Sigmoid colon (tissue), 4 donors: ENCODE measurements around the gene MOG.

Experiments
- EP300 ChIP-seq, 4 donors: sonication (generic); formaldehyde crosslinking; IDR thresholded peaks; one replicate each; pipeline ENCODE4 v1.6.1; 2017; ENCODE audit warnings: antibody characterized with exemption in 4 of 4
- POLR2AphosphoS5 ChIP-seq, 4 donors: sonication (generic); formaldehyde crosslinking; IDR thresholded peaks; one replicate each; pipeline ENCODE4 v1.6.1; 2017; ENCODE audit warnings: antibody characterized with exemption in 4 of 4
- TF ChIP-seq, protein P1 (sequence below), 4 experiments: fragments of 450-650 bp in 3 of 4; fragments of 200-600 bp in 1 of 4; IDR thresholded peaks; one replicate each; pipeline ENCODE4 v1.5.1; 2016 to 2019; ENCODE audit warnings: antibody characterized with exemption in 4 of 4, mild to moderate bottlenecking in 3 of 4, moderate library complexity in 2 of 4

DNA sequence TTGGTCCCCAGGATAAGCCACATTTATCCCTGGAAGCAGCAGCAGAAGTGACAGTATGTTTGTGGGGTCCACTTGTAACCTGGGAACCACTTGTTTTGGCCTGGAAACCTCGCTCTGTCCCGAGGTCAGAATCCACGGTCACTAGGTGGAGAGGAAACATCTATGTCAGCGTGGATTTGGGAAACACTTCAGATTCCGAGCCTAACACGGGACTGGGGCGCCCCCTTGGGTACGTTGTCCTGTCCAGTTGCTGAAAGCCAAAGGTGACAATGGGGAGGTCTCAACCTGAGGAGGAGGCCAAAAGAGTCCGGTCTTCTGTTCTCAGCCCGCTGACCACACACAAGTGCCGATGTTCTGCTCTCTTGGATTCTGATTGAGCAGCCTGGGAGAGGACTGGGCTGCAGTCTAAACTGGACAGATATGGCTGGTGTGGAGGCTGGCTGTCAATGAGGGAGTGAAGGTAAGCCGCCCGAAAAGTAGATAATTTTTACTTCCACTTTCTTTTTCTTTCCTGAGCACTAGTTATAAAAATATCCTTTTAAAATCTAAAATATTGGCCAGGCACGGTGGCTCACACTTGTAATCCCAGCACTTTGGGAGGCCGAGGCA, 28.9 kb downstream of the MOG start:
- TF ChIP-seq, protein P1, sequence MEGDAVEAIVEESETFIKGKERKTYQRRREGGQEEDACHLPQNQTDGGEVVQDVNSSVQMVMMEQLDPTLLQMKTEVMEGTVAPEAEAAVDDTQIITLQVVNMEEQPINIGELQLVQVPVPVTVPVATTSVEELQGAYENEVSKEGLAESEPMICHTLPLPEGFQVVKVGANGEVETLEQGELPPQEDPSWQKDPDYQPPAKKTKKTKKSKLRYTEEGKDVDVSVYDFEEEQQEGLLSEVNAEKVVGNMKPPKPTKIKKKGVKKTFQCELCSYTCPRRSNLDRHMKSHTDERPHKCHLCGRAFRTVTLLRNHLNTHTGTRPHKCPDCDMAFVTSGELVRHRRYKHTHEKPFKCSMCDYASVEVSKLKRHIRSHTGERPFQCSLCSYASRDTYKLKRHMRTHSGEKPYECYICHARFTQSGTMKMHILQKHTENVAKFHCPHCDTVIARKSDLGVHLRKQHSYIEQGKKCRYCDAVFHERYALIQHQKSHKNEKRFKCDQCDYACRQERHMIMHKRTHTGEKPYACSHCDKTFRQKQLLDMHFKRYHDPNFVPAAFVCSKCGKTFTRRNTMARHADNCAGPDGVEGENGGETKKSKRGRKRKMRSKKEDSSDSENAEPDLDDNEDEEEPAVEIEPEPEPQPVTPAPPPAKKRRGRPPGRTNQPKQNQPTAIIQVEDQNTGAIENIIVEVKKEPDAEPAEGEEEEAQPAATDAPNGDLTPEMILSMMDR (IDR thresholded peaks at IDR 0.05), result no peak
- TF ChIP-seq EP300 (IDR thresholded peaks at IDR 0.05), result no peak
- TF ChIP-seq POLR2AphosphoS5 (IDR thresholded peaks at IDR 0.05), result no peak
